Muscle of back (tissue), 11 donors: ENCODE results near the gene PEBP1. TPM values are rescaled to one million over a fixed set of nuclear protein-coding genes. Genes with fewer than 3 reads are reported as not detected.
A peak's percentile ranks its signal among the peaks of the same experiment; 100 is the strongest.
"Not testable (repeated sequence)": the region's sequence is repeated elsewhere in the genome, so short reads cannot be mapped to it uniquely, and the experiment has no call there.

Experiments
- DNase-seq, 3 donors: peaks; one replicate each; pipeline versions ENCODE4 v3.0.0 to v3.0.0-alpha.2; 2013
- polyA plus RNA-seq, 10 donors: library from polyadenylated mRNA; unstranded; fragments of 120-200 nt; gene quantifications; one replicate each; pipeline ENCODE4 v1.2.1, GENCODE V29; 2013; ENCODE audit not compliant: insufficient read length in 10 of 10

Gene PEBP1
- polyA plus RNA-seq, 10 donors: 126 to 165 (median 137) TPM

- DNase-seq: no peak
Observed at GRCh38 chr12:118126119-118126757, 9.7 kb upstream of the PEBP1 start.

- DNase-seq: no peak
Observed at GRCh38 chr12:118127867-118128266, 8.1 kb upstream of the PEBP1 start.

- not testable (repeated sequence) for DNase-seq
Observed at GRCh38 chr12:118129436-118129835, 6.5 kb upstream of the PEBP1 start.

GRCh38 chr12:118136559-118137003 lies 657 bp downstream of the PEBP1 start:
- peak; percentile 16 to 70 (median 31) for DNase-seq

GRCh38 chr12:118137148-118137678 lies 1.3 kb downstream of the PEBP1 start:
- peak in 1 of 3 donors; percentile 17 for DNase-seq

GRCh38 chr12:118140825-118141224 lies 4.9 kb downstream of the PEBP1 start:
- DNase-seq: no peak

GRCh38 chr12:118144499-118144898 lies 8.6 kb downstream of the PEBP1 start:
- DNase-seq: no peak

GRCh38 chr12:118145113-118145797 lies 9.3 kb downstream of the PEBP1 start:
- no peak for DNase-seq

- no peak for DNase-seq
Observed at GRCh38 chr12:118145798-118146156, 9.9 kb downstream of the PEBP1 start.

GRCh38 chr12:118148287-118148686 lies 12.4 kb downstream of the PEBP1 start:
- no peak for DNase-seq

GRCh38 chr12:118150625-118151024 lies 14.7 kb downstream of the PEBP1 start:
- no peak for DNase-seq

- DNase-seq: no peak
Observed at GRCh38 chr12:118151755-118152154, 15.8 kb downstream of the PEBP1 start.

GRCh38 chr12:118160536-118160935 lies 24.6 kb downstream of the PEBP1 start:
- no peak for DNase-seq

- peak; percentile 14 to 44 (median 15) for DNase-seq
Observed at GRCh38 chr12:118164798-118165486, 29.0 kb downstream of the PEBP1 start.

GRCh38 chr12:118166946-118167345 lies 31.0 kb downstream of the PEBP1 start:
- no peak for DNase-seq

- DNase-seq: no peak
Observed at GRCh38 chr12:118175823-118176447, 40.0 kb downstream of the PEBP1 start.

GRCh38 chr12:118183155-118183554 lies 47.2 kb downstream of the PEBP1 start:
- DNase-seq: no peak

- DNase-seq: no peak
Observed at GRCh38 chr12:118183711-118184110, 47.8 kb downstream of the PEBP1 start.

- DNase-seq: no peak
Observed at GRCh38 chr12:118185602-118186397, 49.9 kb downstream of the PEBP1 start.

- peak in 2 of 3 donors; percentile 13 to 20 for DNase-seq
Observed at GRCh38 chr12:118187751-118188435, 52.0 kb downstream of the PEBP1 start.
